HuH-7.5 (cell line): ENCODE measurements around the gene PLPP3.
A peak's percentile ranks its signal among the peaks of the same experiment; 100 is the strongest.
"Not testable (repeated sequence)": the region's sequence is repeated elsewhere in the genome, so short reads cannot be mapped to it uniquely, and the experiment has no call there.

Source experiments
- DNase-seq: peaks from one replicate; pipeline ENCODE4 v3.0.0; 2011; ENCODE audit warnings: low spot score

The PLPP3 gene

GRCh38 chr1:56578963-56579875 lies at the start of gene PLPP3:
Gene PLPP3, minus strand, starts transcription at chr1:56579563. Its CDS starts 547 bp downstream, at chr1:56579016.
- DNase-seq = peak; percentile 80

- no peak for DNase-seq
Observed at GRCh38 chr1:56627636-56628039, 48.3 kb upstream of the PLPP3 start.

GRCh38 chr1:56627019-56627635 lies 47.8 kb upstream of the PLPP3 start:
- no peak for DNase-seq

- DNase-seq = no peak
Observed at GRCh38 chr1:56626546-56626945, 47.2 kb upstream of the PLPP3 start.

- no peak for DNase-seq
Observed at GRCh38 chr1:56625819-56626440, 46.6 kb upstream of the PLPP3 start.

GRCh38 chr1:56617141-56617540 lies 37.8 kb upstream of the PLPP3 start:
- DNase-seq = no peak

- not testable (repeated sequence) for DNase-seq
Observed at GRCh38 chr1:56610770-56611169, 31.4 kb upstream of the PLPP3 start.

- DNase-seq = not testable (repeated sequence)
Observed at GRCh38 chr1:56610097-56610496, 30.7 kb upstream of the PLPP3 start.

GRCh38 chr1:56595397-56596191 lies 16.2 kb upstream of the PLPP3 start:
- not testable (repeated sequence) for DNase-seq

GRCh38 chr1:56591909-56592308 lies 12.5 kb upstream of the PLPP3 start:
- DNase-seq = no peak

- DNase-seq = no peak
Observed at GRCh38 chr1:56590520-56591011, 11.2 kb upstream of the PLPP3 start.

- DNase-seq = no peak
Observed at GRCh38 chr1:56589369-56589768, 10.0 kb upstream of the PLPP3 start.

GRCh38 chr1:56586502-56586901 lies 7.1 kb upstream of the PLPP3 start:
- DNase-seq = no peak

GRCh38 chr1:56585985-56586384 lies 6.6 kb upstream of the PLPP3 start:
- DNase-seq = no peak

- DNase-seq = no peak
Observed at GRCh38 chr1:56584910-56585528, 5.7 kb upstream of the PLPP3 start.

GRCh38 chr1:56583957-56584468 lies 4.7 kb upstream of the PLPP3 start:
- no peak for DNase-seq

- no peak for DNase-seq
Observed at GRCh38 chr1:56580771-56581170, 1.4 kb upstream of the PLPP3 start.

- peak; percentile 63 for DNase-seq
Observed at GRCh38 chr1:56578138-56578962, 1.0 kb downstream of the PLPP3 start.

GRCh38 chr1:56577406-56578137 lies 1.8 kb downstream of the PLPP3 start:
- DNase-seq = no peak
